ENCODE results near the gene USP40.

GRCh38 chr2:233593201-233593600 lies 26.6 kb upstream of the USP40 start:
- TF ChIP-seq EZH2 (IDR thresholded peaks at IDR 0.05; ENCODE audit: low read depth) (no peak), CTCF (conservative IDR thresholded peaks at IDR 0.05) (no peak)

Measured in PC-9 (cell line).